8988T (cell line): ENCODE results near the gene ARPC5L.

Experiments used
- DNase-seq: peaks from one replicate; pipeline ENCODE4 v3.0.0; 2011

ARPC5L gene

DNA sequence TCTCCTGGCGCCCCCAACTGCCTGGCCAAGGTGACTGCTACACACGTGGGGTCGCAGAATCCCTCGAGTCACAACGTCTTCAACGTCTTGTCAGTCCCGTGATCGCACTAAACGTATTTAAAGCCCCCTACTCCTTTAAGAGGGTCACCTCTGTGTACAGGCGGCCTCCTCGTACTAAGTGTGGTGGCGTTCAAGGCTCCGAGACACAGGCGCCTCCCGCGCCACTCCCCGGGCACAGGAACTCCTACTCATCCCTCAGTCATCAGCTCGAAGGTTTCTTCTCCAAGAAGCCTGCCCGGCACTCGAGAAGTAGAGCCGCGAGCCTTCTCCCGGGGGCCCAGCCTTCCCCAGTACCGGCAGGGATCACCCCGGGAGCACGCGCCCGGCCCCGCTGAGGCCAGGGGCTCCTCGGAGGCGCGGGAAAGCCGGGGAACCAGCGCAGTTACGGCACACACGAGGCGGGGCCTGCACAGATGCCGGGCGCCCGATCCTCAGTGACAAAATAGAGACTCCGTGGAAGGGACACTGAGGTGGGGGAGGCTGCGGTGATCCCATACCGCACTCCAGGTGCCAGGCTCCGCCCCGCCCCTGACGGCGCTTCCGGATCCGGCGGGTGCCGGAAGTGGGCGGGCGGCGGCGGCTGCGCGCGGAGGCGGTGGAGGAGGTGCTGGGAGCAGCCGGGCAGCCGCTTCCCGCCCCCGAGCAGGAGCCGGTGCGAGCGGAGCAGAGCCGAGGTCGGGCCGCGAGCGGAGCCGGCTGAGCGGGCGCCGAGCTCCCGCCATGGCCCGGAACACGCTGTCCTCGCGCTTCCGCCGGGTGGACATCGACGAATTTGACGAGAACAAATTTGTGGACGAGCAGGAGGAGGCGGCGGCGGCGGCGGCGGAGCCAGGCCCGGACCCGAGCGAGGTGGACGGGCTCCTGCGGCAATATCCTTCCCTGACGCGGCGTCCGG, 6.9 kb downstream of the ARPC5L start:
- peak; percentile 97 for DNase-seq

DNA sequence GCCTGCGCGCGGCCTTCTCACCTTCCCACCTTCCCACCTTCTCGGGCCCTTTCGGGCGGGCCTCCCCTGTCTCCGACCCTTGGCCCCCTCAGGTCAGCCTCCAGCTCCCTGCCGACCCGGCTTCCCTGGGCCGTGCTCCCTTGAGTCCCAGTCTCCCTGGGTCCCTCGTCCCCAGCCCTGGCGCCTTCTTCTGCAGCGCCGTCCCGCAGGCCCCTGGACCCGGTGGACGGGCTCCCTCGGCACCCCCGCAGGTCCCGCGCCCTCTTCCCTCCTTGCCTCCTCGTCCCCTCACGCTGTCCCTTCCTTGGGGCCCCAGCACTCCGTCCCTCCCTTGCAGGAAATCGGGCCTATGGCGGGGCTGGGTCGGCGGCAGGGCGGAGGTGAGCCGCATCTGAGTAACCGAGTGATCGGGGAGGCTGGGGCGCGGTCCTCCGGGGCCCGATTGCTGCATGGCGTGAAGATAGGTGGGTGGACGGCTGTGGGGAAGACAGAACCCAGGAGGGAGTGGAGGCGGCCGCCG, 7.6 kb downstream of the ARPC5L start:
- DNase-seq: no peak

- DNase-seq: no peak
Measured at GRCh38 chr9:124869986-124870560, 8.1 kb downstream of the ARPC5L start.

DNA sequence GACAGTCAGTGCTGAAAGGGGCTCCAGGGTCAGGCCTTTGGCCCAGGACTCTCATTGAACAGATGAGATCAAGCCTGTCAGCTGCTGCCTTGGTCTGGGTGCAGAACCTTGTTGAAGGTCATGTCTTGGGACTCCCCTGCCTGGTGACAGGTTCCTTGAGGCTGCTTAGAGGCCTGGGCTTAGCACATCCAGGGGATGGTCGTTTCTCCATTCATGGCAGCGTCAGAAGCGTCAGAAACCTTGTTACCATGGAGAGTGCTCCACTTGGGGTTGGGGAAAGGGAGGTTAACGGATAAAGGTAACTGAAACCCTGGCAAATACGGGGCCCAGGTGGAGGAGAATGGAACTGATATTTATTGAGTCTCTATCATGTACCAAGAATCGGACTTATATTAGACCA, 8.8 kb downstream of the ARPC5L start:
- DNase-seq: no peak

GRCh38 chr9:124871156-124871561, 9.2 kb downstream of the ARPC5L start:
- no peak for DNase-seq

DNA sequence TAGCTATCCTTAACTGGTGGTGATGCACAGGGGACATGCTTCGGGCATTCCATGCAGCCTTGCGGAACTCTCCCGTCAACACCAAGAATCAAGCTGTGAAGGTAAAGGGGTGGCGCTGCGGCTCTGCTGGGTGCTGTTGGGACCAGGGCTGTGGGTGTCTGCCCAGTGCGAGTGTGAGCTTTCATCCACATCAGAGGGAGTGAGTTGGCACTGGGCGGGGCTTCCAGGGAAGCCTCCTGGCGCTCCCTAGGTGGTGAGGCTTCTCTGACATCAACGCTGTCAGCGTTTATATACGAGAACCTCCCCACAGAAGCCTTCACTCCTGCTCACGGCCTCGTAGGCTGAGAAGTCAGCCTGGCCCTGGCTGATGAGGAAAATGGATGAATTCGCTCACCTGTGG, 11.7 kb downstream of the ARPC5L start:
- no peak for DNase-seq

- no peak for DNase-seq
Measured at GRCh38 chr9:124875501-124875900, 13.6 kb downstream of the ARPC5L start.

GRCh38 chr9:124877021-124877782, 15.3 kb downstream of the ARPC5L start:
- DNase-seq: no peak

GRCh38 chr9:124878021-124878420, 16.1 kb downstream of the ARPC5L start:
- no peak for DNase-seq

- no peak for DNase-seq
Measured at GRCh38 chr9:124878518-124878917, 16.6 kb downstream of the ARPC5L start.

DNA sequence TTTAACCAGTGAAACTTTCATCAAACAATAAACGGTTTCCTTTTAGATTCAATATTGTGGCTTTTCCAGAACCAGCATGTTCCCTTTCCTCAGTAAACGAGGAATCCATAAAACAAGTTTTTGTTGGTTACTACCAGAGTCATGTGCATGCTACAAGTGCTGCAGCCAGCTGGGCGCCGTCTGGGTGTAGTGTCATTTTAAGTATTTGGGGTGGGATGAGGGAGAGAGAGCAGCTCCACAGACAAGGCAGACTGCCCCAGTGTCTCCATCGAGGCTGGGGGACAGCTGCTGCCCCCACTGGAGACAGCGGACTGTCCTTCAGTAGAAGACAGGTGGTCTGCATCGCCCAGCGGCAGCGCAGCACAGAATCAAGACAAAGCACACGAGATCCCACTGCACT, 17.3 kb downstream of the ARPC5L start:
- DNase-seq: no peak

GRCh38 chr9:124880501-124880900, 18.6 kb downstream of the ARPC5L start:
- no peak for DNase-seq

- no peak for DNase-seq
Measured at GRCh38 chr9:124881138-124881743, 19.3 kb downstream of the ARPC5L start.

DNA sequence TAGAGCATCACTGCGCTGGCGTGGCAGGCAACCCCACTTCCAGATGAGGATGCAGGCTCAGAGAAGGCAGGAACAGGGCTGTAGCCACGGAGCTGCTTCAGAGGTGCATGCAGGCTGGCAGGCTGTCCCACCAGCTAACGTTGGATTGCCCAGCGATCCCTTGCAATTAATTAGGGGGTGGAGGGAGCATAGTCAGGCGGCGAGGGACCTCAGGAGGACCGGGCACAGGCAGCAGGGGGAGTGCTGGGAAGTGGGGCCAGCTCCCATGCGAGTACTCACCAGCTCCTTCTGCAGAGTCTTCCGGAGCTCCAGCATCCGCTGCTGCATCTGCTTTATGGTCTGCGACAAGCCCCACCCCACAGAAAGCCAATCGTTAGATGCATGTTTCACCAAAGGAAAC, 20.3 kb downstream of the ARPC5L start:
- DNase-seq: no peak

DNA sequence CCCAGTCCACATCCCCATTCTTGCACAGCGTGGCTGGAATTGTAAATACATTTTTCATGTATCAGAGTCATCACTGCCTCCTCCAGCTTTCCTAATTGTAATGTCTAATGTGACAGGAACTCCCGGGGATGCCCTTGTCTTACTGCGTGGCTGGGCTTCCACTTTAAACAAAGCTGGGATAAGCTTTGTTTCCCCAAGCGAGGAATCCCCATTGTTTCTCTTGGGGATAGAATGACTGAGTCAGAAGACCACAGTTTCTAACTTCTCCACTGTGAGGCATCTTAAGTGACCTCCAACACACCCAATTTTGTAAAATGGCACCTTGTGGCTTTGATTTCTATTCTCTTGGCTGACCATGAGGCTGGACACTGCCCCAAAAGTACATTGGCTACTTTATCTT, 22.4 kb downstream of the ARPC5L start:
- DNase-seq: no peak

DNA sequence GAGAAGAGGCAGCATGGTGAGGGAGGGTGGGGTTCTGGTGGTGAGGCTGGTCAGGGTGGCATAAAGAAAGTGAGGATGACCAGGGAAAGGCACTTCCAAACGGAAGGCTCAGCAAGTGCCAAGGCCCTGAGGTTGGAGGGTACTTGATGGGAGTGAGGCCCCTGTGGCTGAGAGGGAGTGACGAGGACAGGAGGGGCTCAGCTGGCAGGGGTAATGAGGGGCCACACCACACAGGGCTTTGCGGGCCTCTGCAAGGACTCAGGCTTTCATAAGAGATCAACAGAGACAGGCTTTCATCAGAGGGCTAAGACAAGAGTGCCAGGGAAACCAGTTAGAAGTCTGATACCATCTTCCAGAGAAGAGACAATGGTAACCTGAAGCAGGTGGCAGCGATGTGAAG, 23.6 kb downstream of the ARPC5L start:
- DNase-seq: no peak

DNA sequence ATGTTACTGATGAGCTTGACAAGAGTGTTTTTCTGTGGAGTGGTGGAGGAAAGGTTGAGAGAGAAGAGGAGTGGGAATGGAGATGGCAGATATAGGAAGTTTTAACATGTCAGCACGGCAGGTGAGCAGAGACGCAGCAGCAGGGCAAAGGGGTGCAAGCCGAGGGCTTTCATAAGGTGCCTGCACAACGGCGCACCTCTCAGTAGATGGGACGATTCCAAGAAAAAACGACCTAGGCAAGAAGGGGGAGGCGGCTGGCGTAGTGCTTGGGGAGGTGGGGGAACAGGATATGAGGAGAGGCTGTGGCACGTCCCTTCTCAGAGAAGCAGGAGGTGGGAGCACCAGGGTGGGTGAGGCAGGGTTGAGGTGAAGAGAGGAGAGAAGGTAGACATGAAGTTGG, 24.5 kb downstream of the ARPC5L start:
- DNase-seq: no peak

DNA sequence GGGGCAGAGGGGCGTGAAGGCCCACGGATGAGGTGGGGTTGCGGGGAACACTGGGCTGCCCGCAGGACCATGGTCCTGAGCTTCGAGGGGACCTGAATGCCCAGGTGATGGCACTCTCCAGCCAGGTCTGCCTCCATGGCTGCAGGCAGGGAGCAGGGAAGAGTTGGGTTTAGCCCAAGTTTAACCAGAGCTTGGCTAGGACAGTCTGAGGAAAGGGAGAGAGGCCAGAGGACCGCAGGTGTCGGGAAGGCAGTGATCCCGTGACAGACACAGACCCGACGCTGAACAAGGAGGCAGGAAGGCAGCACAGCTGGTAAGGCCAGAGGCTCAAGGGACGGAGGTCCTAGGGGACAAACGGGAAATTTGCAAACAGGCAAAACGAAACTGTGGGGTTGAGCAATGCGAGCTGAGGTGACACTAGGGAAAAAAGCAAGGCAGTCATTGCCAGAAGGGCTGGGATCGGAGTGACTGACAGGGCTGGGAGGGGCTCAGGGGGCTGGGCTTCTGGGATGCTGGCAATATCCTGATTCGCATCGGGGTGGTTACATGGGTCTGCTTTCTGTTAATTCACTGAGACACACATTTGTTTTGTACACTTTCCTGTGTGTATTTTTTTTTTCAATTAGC, 25.0 kb downstream of the ARPC5L start:
- DNase-seq: no peak

DNA sequence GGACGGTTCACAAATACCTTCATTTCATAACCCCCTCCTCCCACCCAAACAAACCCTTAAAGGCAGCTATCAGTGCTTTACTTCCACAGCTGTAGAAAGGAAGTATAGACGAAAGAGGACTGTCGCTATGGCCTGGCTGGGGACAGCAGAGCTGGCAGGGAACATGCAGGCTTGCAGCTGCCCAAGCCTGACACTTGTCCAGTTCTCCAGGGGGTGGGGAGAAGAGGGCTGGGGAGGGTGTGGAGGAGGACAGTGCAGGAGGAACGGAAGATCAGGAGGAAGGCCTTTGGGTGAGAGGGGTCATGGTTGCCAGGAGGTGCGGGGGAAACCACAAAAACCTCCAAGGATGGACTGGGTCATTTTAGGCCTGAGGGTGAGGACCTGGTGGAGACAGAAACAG, 25.9 kb downstream of the ARPC5L start:
- DNase-seq: no peak

DNA sequence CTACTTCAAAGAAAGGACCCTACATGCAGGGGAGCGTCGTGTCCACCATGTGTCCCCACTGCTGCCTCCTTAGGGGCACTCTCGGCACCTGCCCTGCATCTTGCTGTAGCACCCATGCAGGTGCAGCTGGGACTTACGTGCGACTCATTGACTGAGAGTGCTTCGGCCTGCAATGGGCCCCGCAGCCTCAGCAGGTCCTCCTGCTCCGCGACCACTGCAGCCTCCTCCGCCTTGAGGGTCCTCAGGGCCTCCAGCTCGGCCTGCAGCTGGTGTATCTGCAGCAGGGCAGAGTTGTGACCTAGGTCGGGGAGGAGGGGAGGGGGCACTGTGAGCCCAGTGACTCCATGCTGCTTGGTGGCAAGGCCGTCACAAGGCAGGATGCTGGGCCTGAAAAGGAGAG, 27.1 kb downstream of the ARPC5L start:
- DNase-seq: no peak

DNA sequence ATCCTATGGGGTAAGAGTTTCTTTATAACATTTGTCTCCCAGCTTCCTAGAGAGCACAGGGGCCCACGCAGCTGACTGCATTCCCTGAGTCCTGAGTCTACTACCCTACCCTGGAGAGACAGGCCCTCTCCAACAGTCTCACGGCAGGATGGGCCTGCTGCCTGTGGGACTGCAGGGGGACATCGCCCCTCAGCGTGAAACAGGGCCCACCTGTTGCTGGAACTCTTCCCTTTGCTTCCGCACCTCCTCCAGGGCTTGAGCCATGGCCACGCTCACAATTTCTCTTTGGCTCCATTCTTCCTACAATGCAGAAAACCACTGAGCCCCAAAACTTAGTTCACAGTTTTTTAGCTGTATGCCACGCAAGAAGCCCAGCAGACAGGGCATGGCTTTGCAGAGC, 28.2 kb downstream of the ARPC5L start:
- no peak for DNase-seq

- DNase-seq: no peak
Measured at GRCh38 chr9:124894035-124894740, 32.3 kb downstream of the ARPC5L start.
